NCI-H187 treated with DMSO at 0.1 percent for 48 hours (cell line): ENCODE data around the gene SCN1A.
A peak's percentile ranks its signal among the peaks of the same experiment; 100 is the strongest.

ENCODE experiments used
- DNase-seq: peaks from one replicate; lab custom pipeline; 2025; lab: John Stamatoyannopoulos, UW

Gene SCN1A

DNA sequence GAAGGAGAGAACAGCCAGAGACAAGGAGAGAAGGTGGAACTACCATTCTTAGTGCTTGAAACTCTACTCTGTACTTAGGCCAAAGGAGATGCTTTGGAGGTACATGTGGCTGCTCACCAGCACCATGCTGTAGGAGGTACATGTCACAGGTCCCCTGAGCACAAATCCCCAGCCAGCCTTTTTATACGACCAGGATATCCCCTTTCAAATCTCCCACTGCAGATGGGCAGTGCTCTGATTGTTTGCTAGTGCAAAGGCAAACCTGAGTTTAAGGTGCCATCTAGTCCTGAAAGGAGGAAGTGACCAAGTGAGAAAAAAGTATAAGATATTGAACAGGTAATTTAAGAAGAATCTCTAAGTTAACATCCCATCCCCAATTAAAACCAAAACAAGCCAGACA lies 157.2 kb downstream of the SCN1A start:
- DNase-seq: no peak

DNA sequence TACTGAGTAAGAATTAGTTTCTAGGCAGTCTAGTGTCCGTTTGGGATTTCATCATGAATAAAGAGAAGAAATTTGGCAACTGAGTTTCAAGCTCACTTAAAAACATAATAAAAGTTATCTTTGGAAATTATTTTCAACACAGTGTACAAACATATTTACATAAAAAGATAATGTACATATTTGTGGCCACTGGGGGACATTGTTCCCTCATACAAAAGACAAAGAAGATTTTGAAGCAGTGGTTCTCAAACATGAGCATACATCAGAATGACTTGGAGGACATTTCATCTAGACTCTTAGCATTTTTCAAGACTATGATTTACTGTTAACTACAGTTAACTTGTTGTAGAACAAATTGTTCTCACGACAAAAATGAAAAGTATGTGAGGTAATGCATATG lies 158.6 kb downstream of the SCN1A start:
- DNase-seq: no peak

DNA sequence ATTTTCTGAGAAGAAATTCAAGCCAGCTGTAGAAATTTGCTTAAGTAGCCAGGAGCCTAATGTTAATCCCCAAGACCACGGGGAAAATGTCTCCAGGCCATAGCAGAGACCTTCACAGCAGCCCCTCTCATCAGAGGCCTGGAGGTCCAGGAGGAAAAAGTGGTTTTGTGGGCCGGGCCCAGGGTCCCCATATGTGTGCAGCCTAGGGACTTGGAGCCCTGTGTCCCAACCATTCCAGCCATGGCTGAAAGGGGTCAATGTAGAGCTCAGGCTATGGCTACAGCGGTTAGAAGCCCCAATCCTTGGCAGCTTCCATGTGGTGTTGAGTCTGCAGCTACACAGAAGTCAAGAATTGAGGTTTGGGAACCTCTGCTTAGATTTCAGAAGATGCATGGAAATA lies 160.1 kb downstream of the SCN1A start:
- DNase-seq: no peak

DNA sequence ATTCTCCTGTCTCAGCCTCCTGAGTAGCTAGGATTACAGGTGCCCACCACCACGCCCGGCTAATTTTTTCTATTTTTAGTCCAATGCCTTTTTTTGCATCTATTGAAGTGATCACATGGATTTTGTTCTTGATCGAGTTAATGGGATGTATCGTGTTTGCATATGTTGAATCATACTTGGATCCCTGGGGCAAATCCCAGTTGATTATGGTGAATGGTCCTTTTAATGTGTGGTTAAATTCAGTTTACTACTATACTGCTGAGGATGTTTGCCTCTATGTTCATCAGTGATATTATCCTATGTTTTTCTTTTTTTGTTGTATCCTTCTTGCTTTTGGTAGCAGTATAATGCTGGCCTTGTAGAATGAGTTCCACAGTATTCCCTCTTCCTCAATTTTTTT lies 166.0 kb downstream of the SCN1A start:
- no peak for DNase-seq

DNA sequence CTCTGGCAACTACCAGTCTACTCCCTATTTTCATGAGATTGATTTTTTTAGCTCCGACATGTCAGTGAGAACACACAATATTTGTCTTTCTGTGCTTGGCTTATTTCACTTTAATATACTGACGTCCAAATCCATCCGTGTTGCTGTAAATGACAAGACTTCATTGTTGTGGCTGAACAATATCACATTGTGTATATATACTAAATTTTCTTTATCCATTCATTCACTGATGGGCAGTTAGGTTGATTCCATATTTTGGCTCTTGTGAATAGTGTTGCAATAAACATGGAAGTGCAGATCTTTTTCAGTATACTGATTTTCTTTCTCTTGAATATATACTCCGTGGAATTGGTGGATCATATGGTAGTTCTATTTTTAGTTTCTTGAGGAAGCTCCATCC lies 168.4 kb downstream of the SCN1A start:
- no peak for DNase-seq

DNA sequence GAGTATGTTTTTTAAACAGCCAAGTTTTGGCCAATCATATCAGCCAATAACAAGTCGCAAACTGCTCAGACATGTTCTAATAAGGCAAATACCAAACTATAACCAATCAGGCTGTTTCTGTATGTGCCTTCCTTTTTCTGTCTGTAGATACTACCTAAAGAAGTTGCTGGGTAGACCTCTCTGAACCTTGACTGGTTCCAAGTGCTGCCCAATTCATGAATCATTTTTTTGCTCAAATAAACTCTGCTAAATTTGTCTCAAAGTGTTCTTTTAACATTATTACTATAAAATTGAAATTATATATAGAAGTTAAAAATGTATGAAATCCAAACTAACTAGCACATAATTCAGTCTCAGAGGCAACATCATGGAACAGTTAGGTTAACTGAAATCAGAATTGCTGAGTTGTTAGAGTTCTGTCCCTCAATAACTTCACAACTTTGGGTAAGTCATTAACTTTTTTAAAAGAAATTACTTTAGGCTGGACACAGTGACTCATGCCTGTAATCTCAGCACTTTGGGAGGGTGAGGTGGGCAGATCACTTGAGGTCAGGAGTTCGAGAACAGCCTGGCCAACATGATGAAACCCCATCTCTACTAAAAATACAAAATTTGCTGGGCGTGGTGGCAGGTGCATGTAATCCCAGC lies 169.4 kb downstream of the SCN1A start:
- DNase-seq: no peak

DNA sequence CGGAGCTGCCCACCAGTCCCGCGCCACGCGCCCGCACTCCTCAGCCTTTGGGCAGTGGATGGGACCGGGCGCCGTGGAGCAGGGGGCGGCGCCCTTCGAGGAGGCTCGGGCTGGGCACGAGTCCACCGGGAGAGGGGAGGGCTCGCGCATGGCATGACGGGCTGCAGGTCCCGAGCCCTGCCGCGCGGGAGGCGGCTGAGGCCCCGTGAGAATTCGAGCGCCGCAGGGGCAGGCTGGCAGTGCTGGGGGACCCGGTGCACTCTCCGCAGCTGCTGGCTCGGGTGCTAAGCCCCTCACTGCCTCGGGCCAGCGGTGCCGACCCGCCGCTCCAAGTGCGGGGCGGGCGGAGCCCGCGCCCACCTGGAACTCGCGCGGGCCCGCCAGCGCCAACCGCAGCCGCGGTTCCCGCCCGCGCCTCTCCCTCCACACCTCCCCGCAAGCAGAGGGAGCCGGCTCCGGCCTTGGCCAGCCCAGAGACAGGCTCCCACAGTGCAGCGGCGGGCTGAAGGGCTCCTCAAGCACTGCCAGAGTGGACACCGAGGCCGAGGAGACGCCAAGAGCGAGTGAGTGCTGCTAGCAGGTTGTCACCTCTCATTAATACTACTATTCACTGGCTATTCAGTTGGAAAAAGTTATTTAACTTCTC lies 170.7 kb downstream of the SCN1A start:
- no peak for DNase-seq

DNA sequence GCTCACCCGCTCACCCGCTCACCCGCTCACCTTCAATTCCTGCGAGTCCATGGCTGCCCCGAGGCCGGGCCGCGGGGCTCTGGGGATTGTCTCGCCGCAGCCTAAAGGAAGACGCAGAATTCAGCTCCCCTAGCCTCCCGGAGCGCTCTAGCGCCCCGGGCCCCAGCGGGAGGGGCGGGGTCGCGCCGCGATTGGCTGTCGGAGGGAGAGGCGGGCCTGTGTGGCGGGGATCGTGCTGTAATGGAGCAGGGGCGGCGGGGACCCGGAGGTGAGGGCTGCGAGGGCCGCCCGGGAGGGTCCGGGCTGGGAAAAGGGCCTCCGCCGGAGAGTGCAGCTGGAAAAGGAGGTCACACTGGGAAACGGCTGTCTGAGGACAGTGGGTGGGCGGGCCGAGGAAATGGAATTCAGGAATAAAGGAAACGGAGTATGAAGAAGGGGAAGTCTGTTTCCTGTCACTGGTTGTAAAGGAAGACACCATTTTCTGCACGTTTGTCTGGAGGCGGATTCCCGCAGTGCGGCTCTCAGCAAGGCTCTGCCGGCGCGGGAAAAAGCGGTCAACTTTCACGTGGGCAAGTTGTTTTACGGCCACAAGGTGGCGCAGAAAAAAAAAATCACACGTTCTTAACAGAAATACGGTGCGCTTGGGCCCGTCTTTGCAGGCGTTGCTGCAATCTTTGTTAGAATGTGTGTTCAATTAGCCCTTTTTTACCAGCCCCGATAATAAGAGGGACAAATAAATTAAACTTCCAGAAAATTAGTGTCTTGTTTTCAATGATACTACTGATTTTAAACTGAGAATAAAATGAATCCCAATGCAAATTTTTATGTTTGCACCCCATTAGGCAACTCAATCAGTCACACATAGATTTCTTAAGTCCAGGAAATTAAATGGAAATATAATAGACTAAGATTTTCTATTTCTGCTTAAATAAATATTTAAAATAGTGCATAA lies 173.9 kb downstream of the SCN1A start, which contains the start of gene TTC21B:
Gene TTC21B (minus strand): TSS at position 122 of the 952 bp plus-strand sequence. CDS start 71 bp downstream, at position 51.
- peak; percentile 83 for DNase-seq

DNA sequence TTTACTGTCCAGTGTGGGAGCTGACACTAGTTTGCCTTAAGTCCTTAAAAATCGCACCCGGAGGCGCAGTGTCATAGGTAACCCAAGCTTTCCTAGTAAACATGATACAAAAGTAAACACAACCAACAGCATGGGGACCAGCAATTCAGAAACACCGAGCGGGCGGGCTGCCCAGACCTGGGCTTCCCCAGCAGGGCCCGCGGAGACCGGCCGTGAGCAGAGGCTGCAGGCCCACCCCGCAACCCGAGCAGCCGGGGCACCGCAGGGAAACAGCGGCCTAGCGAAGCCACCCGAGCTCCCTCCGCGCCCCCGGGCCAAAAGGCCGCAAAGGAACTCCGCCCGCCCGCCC lies 174.5 kb downstream of the SCN1A start:
- DNase-seq: no peak

DNA sequence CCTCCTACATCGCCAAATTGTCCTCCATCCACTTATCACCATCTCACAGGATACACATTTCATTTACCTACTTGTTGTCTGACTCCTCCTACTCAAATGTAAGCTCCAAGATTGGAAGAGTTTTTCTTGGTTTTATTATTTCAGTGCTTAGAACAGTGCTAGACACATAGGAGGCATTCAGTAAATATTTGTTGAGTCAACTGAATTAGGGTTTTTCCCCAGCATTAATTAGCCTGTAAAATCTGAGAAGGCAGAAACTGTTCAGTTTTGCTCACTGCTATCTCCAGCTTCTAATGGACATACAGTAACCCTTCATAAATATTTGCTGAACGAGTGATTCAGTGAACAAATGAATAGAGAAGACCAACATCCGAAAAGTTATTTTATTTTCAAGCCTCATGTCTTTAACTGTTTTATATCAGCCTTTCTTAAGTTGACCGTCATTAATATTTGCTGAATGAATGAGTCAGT lies 175.0 kb downstream of the SCN1A start:
- no peak for DNase-seq

DNA sequence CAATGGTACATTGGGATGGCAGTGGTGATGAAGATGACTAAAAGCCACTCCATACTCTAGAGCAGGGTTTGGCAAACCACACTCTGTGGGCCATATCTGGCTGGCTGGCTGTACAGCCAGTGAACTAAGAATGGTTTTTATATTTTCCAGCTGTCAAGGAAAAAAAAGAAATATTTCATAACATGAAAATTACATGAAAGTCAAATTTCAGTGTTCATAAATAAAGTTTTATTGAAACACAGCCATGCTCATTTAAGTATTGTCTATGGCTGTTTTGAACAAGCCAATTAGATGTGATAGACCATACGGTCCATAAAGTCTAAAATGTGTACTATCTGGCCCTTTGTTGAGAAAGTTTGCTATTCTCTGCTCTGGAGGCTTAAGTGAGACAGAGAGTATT lies 175.7 kb downstream of the SCN1A start:
- DNase-seq: no peak

DNA sequence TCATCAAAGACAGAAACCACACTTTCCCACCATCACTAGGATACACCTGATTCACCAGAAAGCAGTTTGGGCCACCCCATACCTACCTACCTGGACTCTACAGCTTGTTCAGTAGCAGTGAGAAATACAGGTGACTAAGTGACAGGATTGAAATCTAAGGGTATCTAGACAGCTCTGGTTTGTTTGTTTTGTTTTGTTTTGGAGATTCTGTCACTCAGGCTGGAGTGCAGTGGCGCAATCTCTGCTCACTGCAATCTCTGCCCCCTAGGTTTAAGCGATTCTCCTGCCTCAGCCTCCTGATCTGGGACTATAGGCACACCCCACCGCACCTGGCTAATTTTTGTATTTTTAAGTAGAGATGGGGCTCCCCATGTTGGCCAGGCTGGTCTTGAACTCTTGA lies 177.4 kb downstream of the SCN1A start:
- DNase-seq: no peak

DNA sequence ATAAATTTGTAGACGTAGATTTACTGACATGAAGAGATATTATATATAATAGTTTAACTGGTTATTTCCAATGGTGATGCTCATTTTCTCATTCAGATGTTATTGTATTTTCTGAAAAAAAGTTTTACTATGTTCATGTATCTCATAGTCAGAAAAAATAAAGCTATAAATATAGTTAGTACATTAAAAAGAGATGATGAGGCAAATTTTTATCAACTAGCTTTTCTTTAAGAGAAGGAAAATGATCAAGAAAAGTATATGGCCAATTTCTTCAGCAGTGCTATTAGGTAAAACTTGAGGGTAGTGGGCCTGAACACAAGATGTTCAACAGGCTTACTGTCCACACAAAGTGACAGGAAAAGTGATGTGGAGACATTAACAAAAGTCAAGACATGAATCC lies 186.0 kb downstream of the SCN1A start:
- DNase-seq: no peak

DNA sequence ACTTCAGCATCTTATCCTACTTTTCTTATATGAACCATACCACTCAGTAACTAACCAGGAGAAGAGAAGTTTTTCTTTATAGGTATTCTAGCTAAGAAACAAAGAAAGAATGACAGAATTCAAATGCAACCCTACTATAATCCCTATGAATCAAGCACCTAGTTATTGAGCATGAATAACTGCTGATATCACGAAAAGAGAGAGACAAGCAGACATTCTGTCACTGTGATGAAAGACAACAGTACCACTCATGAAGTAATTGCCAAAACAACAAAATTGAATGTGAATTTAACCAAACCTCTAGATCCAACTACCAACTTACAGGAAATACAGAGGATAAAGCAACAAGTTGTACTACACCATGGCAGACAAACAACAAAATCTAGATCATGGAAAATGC lies 189.6 kb downstream of the SCN1A start:
- no peak for DNase-seq
